ENCODE results near the gene GPR155.
A peak's percentile ranks its signal among the peaks of the same experiment; 100 is the strongest.
"Not testable (repeated sequence)": the region's sequence is repeated elsewhere in the genome, so short reads cannot be mapped to it uniquely, and the experiment has no call there.

GPR155 gene

DNA sequence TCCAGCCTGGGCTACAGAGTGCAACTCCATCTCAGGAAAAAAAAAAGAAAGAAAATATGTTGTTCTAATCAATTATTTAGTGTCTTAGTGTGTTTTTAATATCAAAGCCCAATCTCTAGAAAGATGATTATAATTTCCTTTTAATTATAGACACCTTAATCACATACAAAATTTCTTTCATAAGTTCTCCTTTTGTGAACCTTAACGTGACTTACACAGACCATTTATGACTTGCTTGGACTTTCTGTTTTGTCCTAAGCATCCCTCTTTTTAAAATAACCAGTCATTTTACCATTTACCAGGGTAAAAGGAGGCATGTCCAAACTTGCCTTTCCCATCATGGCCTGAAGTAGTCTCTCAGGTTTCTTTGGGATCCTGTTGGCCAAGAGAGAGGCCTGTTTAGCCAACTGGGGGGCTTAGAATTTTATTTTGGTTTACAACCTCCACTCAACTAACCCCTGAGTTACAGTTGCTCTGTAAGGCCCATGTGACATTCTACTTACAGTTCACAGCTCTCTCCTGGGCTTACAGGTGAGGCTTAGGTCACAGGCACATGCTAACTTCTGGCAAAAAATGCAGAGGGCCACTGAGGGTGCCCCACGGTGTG, 23.9 kb upstream of the GPR155 start:
- Mint-ChIP-seq H3K4me3 (no peak overlapping the region), H3K4me1 (ENCODE audit: low read depth) (peaks cover 7% of the 10 kb centered on the region), H3K27me3 (no peaks in the 10 kb centered on the region), H3K36me3 (ENCODE audit: low read depth) (peaks cover 14% of the 10 kb centered on the region), H3K9me3 (peaks cover 28% of the 10 kb centered on the region), H3K27ac (no peak overlapping the region)

GRCh38 chr2:174503161-174503809, 16.5 kb upstream of the GPR155 start:
- Mint-ChIP-seq H3K27me3 (no peaks in the 10 kb centered on the region), H3K9me3 (peaks cover 8% of the 10 kb centered on the region), H3K4me1 (ENCODE audit: low read depth) (no peaks in the 10 kb centered on the region), H3K4me3 (no peak overlapping the region), H3K27ac (no peak overlapping the region), H3K36me3 (ENCODE audit: low read depth) (no peaks in the 10 kb centered on the region)

DNA sequence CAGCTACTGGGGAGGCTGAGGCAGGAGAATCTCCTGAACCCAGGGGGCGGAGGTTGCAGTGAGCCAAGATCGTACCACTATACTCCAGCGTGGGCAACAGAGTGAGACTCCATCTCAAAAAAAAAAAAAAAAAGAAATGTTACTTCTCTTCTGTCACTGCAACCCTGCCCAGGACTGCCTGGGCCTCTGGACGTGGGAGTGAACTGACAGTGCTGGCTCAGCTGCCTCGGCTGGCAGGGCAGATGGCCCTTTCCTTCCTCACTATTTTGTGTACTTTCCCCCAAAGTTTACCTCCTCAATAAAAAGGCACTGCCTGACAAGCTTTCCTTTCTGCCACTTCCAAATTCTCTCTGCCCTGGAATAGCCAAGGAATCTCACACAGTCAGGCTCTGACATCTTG, 12.5 kb upstream of the GPR155 start:
- Mint-ChIP-seq H3K27me3 (no peaks in the 10 kb centered on the region), H3K27ac (no peak overlapping the region), H3K9me3 (no peaks in the 10 kb centered on the region), H3K4me3 (no peak overlapping the region), H3K4me1 (ENCODE audit: low read depth) (peaks cover 24% of the 10 kb centered on the region), H3K36me3 (ENCODE audit: low read depth) (no peaks in the 10 kb centered on the region)

- H3K27me3 Mint-ChIP-seq: no peaks in the 10 kb centered on the region
- H3K9me3 Mint-ChIP-seq: no peaks in the 10 kb centered on the region
- no peaks in the 10 kb centered on the region for H3K36me3 Mint-ChIP-seq (ENCODE audit: low read depth)
- H3K27ac Mint-ChIP-seq: peak overlapping the region; percentile 42
- peaks cover 60% of the 10 kb centered on the region for H3K4me1 Mint-ChIP-seq (ENCODE audit: low read depth)
- H3K4me3 Mint-ChIP-seq: no peak overlapping the region
These were observed 8.7 kb upstream of the GPR155 start for GRCh38 chr2:174495365-174496012.

GRCh38 chr2:174493549-174494331, 6.9 kb upstream of the GPR155 start:
- no peaks in the 10 kb centered on the region for H3K9me3 Mint-ChIP-seq
- H3K27ac Mint-ChIP-seq: peak overlapping the region; percentile 95
- H3K36me3 Mint-ChIP-seq (ENCODE audit: low read depth): no peaks in the 10 kb centered on the region
- H3K4me3 Mint-ChIP-seq: peak overlapping the region; percentile 83
- H3K4me1 Mint-ChIP-seq (ENCODE audit: low read depth): peaks cover 75% of the 10 kb centered on the region
- H3K27me3 Mint-ChIP-seq: no peaks in the 10 kb centered on the region

- H3K36me3 Mint-ChIP-seq (ENCODE audit: low read depth): no peaks in the 10 kb centered on the region
- H3K4me1 Mint-ChIP-seq (ENCODE audit: low read depth): peaks cover 82% of the 10 kb centered on the region
- no peaks in the 10 kb centered on the region for H3K9me3 Mint-ChIP-seq
- H3K27ac Mint-ChIP-seq: peak overlapping the region; percentile 95
- H3K4me3 Mint-ChIP-seq: peak overlapping the region; percentile 83
- H3K27me3 Mint-ChIP-seq: no peaks in the 10 kb centered on the region
These were observed 6.2 kb upstream of the GPR155 start for GRCh38 chr2:174492963-174493431.

DNA sequence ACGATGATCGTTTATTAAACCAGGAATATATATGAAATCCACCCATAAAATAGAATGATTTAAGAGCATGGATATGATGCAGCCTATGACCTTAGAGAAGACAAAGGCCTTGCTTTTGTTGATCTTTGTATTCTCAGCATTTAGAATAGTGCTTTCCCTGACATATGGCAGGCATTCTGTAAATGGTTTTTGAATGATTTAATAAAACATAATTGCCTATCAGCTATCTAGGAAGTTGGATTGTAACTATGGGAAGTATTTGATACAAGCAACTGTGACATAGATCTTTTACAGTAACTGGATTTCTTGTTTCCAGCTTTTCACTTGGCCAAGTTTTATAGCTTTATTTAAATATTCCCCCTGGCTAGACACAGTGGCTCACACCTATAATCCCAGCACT, 5.1 kb upstream of the GPR155 start:
- Mint-ChIP-seq H3K27ac (no peak overlapping the region), H3K9me3 (no peaks in the 10 kb centered on the region), H3K4me3 (peak overlapping the region; percentile 15), H3K36me3 (ENCODE audit: low read depth) (no peaks in the 10 kb centered on the region), H3K27me3 (no peaks in the 10 kb centered on the region), H3K4me1 (ENCODE audit: low read depth) (peaks cover 91% of the 10 kb centered on the region)

- no peaks in the 10 kb centered on the region for H3K9me3 Mint-ChIP-seq
- H3K4me3 Mint-ChIP-seq: peak overlapping the region; percentile 79
- H3K4me1 Mint-ChIP-seq (ENCODE audit: low read depth): peaks cover 82% of the 10 kb centered on the region
- H3K27ac Mint-ChIP-seq: peak overlapping the region; percentile 92
- no peaks in the 10 kb centered on the region for H3K36me3 Mint-ChIP-seq (ENCODE audit: low read depth)
- H3K27me3 Mint-ChIP-seq: no peaks in the 10 kb centered on the region
These were observed 3.2 kb upstream of the GPR155 start for GRCh38 chr2:174490051-174490450.

GRCh38 chr2:174489520-174489919, 2.7 kb upstream of the GPR155 start:
- Mint-ChIP-seq H3K4me3 (peak overlapping the region; percentile 79), H3K4me1 (ENCODE audit: low read depth) (peaks cover 84% of the 10 kb centered on the region), H3K27ac (peak overlapping the region; percentile 92)
- not testable (repeated sequence) for H3K9me3 Mint-ChIP-seq; H3K27me3 Mint-ChIP-seq; H3K36me3 Mint-ChIP-seq (ENCODE audit: low read depth)

GRCh38 chr2:174487820-174488162, 962 bp upstream of the GPR155 start:
- no peaks in the 10 kb centered on the region for H3K27me3 Mint-ChIP-seq
- H3K4me1 Mint-ChIP-seq (ENCODE audit: low read depth): peaks cover 73% of the 10 kb centered on the region

GRCh38 chr2:174487108-174487819, 435 bp upstream of the GPR155 start:
- Mint-ChIP-seq H3K4me1 (ENCODE audit: low read depth) (peaks cover 68% of the 10 kb centered on the region), H3K27ac (peak overlapping the region; percentile 93), H3K36me3 (ENCODE audit: low read depth) (peaks cover 8% of the 10 kb centered on the region), H3K4me3 (peak overlapping the region; percentile 93), H3K27me3 (no peaks in the 10 kb centered on the region), H3K9me3 (no peaks in the 10 kb centered on the region)

More at GRCh38 chr2:174487820-174488162, 962 bp upstream of the GPR155 start:
- Mint-ChIP-seq H3K4me3 (peak overlapping the region; percentile 93), H3K27ac (peak overlapping the region; percentile 57), H3K9me3 (no peaks in the 10 kb centered on the region), H3K36me3 (ENCODE audit: low read depth) (peaks cover 3% of the 10 kb centered on the region)

DNA sequence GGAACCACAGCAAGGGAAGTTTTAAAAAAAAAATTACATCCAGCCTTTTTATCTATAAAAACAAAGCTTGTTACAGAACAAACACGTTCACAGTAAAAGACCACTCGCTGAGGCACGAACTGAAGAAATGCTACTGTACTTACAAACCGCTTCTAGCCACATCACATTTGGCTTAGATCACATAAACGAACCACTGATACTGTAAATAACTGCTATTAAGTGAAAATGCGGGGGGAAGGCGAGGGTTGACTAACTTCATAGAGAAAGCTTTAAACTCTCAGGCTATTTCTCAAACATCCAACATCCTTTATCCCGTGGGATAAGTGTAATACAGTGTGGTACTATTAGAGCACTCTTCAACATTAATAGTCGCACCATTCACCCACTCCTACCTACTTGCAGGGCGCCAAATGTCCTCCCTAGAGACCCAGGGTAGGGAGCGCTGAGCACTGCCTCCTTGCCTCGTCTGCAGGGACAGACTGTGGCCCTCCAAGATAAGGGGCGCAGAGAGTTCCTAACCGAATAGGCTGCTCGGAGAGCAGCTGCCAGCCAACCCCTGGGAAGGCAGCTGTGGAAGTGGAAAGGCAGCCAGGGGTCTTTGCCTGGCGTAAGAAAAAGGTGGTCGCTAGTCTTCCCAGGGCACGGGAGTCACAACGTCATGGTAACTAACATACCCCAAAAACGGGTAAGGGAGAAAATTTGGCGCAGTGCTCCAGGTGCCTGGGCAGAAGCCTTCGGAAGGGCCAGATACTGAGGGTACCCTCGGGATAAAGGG, 854 bp downstream of the GPR155 start:
- H3K27ac Mint-ChIP-seq: peak overlapping the region; percentile 81
- no peaks in the 10 kb centered on the region for H3K9me3 Mint-ChIP-seq
- H3K36me3 Mint-ChIP-seq (ENCODE audit: low read depth): peaks cover 16% of the 10 kb centered on the region
- H3K4me1 Mint-ChIP-seq (ENCODE audit: low read depth): peaks cover 57% of the 10 kb centered on the region
- H3K27me3 Mint-ChIP-seq: no peaks in the 10 kb centered on the region
- H3K4me3 Mint-ChIP-seq: peak overlapping the region; percentile 96

DNA sequence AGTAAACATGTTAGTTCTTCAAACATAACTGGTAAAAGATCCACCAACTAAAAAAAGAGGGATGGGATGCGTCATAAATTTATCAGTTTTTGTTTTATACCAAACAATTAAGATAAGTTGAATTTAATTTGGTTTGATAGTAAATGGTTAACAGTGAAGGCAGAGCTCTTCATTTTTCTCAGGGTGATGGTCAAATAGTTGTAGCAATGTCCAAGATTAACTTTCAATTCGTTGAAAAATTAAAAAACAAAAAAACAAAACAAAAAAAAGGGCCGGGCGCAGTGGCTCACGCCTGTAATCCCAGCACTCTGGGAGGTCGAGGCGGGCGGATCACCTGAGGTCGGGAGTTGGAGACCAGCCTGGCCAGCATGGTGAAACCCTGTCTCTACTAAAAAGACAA, 1.8 kb downstream of the GPR155 start:
- peak overlapping the region; percentile 96 for H3K4me3 Mint-ChIP-seq
- peaks cover 48% of the 10 kb centered on the region for H3K4me1 Mint-ChIP-seq (ENCODE audit: low read depth)
- peak overlapping the region; percentile 34 for H3K27ac Mint-ChIP-seq
- not testable (repeated sequence) for H3K9me3 Mint-ChIP-seq, H3K27me3 Mint-ChIP-seq
- H3K36me3 Mint-ChIP-seq (ENCODE audit: low read depth): peaks cover 18% of the 10 kb centered on the region

GRCh38 chr2:174484573-174484972, 2.3 kb downstream of the GPR155 start:
- peaks cover 44% of the 10 kb centered on the region for H3K4me1 Mint-ChIP-seq (ENCODE audit: low read depth)
- peak overlapping the region; percentile 34 for H3K27ac Mint-ChIP-seq
- peak overlapping the region; percentile 96 for H3K4me3 Mint-ChIP-seq
- H3K36me3 Mint-ChIP-seq (ENCODE audit: low read depth): peaks cover 22% of the 10 kb centered on the region
- no peaks in the 10 kb centered on the region for H3K27me3 Mint-ChIP-seq
- no peaks in the 10 kb centered on the region for H3K9me3 Mint-ChIP-seq

Data from stimulated activated naive CD8-positive, alpha-beta T cell treated with anti-CD3 and anti-CD28 coated beads, Interleukin-15, Interleukin-2, amounts not matched to agents 100 ng/mL and 50 ng/mL, for 24 hours (primary cell).